22Rv1 (cell line): ENCODE results near the gene NRP1.

ENCODE experiments used
- H3K27ac ChIP-seq: fragments of 450-650 bp; 2 replicates; pipeline ENCODE4 v1.5.1; 2017
- CTCF ChIP-seq: fragments of 450-650 bp; IDR thresholded peaks from 2 replicates; pipeline ENCODE4 v1.5.1; 2017; ENCODE audit warnings: mild to moderate bottlenecking
- ZFX ChIP-seq: fragments of 450-650 bp; IDR thresholded peaks from 2 replicates; pipeline ENCODE4 v1.6.1; 2017; ENCODE audit warnings: antibody characterized with exemption, borderline replicate concordance

Gene NRP1

GRCh38 chr10:33330543-33331378, 3.7 kb downstream of the NRP1 start:
- TF ChIP-seq ZFX (no peak), CTCF (peak; percentile 91)
- H3K27ac ChIP-seq = 0 out of 2 replicates have a peak overlapping the region, but pooled peaks have one; percentile 67

- peak overlapping the region; percentile 67 for H3K27ac ChIP-seq
- TF ChIP-seq CTCF (no peak), ZFX (no peak)
Observed at GRCh38 chr10:33329178-33329577, 5.3 kb downstream of the NRP1 start.

- peak overlapping the region; percentile 67 for H3K27ac ChIP-seq
- no peak for TF ChIP-seq ZFX
Observed at GRCh38 chr10:33328253-33328652, 6.2 kb downstream of the NRP1 start.

- H3K27ac ChIP-seq = peak overlapping the region; percentile 67
- TF ChIP-seq ZFX = no peak
- peak; percentile 56 for TF ChIP-seq CTCF
Observed at GRCh38 chr10:33327751-33328150, 6.7 kb downstream of the NRP1 start.

- no peak overlapping the region for H3K27ac ChIP-seq
- TF ChIP-seq ZFX = no peak
Observed at GRCh38 chr10:33326933-33327332, 7.5 kb downstream of the NRP1 start.

GRCh38 chr10:33325929-33326328, 8.5 kb downstream of the NRP1 start:
- TF ChIP-seq ZFX (no peak), CTCF (no peak)
- no peak overlapping the region for H3K27ac ChIP-seq

- TF ChIP-seq ZFX (no peak), CTCF (no peak)
Observed at GRCh38 chr10:33323721-33324120, 10.7 kb downstream of the NRP1 start.

GRCh38 chr10:33321516-33321915, 13.0 kb downstream of the NRP1 start:
- no peak overlapping the region for H3K27ac ChIP-seq
- TF ChIP-seq CTCF (no peak), ZFX (no peak)

More at GRCh38 chr10:33323721-33324120, 10.7 kb downstream of the NRP1 start:
- no peak overlapping the region for H3K27ac ChIP-seq
